Mucosa of gallbladder (tissue), 1 donor: Measurements from ENCODE around the gene SPACDR. TPM values are rescaled to one million over a fixed set of nuclear protein-coding genes. Genes with fewer than 3 reads are reported as not detected.

Experiments used
- DNase-seq: peaks from one replicate; pipeline ENCODE4 v3.0.0-alpha.2; 2020; ENCODE audit warnings: low spot score
- total RNA-seq: library from RNA; stranded (reverse); gene quantifications from one replicate; pipeline ENCODE4 v1.2.1, GENCODE V29; 2021
- donor health status: DM: no; HTN: no; CAD: no.

Gene SPACDR
- total RNA-seq, 1 donor from 2014 or later = 1.2 TPM

DNA sequence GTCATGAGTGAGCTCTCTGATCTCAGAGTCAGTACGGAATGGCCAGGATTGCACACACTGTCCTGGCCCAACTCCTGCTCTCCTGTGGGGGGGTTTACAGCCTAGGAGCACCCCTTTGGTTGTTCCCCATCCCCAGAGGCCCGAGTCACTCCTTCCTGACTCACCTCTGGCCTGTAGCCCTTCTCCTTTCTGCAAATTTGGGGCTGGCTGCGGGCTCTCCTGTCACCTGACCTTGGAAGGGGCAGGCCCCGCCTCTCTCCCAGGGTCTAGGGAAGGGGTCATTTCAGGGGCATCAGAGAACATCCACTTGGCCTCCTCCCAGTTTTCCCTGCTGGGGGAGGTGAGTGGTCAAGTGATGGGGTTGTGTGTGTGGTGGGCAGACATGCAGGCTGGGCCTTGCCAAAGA is 21.4 kb upstream of the SPACDR start:
- DNase-seq = no peak

DNA sequence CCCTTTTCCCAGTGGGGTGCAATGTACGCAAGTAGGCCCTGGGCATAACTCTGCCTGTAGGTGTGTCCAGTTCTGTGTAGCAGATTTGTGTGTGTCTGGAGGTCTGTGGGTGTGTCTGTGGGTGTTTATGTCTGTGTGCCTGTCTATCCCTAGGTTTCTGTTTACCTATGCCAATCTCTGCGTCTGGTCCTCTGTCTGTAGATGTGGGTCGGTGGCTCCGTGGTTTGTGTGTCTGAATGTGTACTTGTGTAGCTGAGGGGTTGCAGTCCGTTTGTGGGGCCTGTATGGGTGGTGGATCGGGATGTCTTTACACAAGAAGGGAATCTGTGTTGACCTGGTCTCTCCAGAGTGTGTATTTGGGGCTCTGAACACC is 20.6 kb upstream of the SPACDR start:
- no peak for DNase-seq

DNA sequence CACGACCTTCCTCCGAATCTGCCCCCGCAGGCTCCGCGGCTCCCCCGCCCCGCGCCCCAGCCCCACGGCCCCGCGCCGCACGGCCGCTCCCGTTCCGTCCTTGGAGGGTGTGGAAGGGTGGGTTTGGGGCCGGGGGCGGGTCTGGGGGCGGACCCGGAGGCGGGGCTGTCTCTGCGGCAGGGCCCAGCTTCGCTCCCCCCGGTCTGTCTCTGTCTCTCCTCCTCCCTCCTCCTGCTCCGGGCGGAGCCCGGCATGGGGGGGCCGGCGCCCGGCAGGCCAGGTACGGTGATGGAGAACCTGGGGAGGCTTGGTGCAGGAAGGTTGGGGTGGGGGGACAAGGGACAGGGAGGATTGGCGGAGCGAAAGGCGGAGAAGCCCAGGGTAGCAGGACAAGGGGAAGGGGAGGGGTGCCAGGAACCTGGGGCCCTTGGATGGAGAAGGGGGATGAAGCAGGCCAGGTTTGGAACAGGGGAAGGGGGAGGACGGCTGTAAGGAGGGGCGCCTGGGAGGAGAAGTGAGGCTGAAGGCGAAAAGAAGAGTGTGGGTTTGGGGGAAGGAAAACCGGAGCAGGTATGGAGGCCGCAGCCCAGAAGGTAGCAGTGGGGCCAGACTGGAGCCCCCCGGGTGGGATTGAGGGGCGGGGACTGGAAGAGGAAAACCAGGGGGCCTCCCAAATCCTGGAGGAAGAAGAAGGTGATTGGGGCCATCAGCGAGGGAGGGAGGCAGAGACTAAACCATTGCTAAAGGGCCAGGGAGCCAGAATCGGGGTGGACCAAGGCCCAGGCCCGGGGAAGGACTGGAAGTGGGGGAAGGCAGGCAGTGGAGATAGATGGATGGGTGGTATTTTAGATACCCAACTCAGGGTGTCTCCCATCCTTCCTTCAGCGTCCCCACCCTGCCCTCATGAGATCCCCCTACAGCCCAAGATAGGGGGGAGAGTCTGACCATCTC is 19.9 kb upstream of the SPACDR start, which contains the start of gene NYAP1:
NYAP1 (plus strand) TSS at position 206 of the 951 bp plus-strand sequence. CDS start 1,385 bp downstream, outside the sequence.
- DNase-seq = no peak

DNA sequence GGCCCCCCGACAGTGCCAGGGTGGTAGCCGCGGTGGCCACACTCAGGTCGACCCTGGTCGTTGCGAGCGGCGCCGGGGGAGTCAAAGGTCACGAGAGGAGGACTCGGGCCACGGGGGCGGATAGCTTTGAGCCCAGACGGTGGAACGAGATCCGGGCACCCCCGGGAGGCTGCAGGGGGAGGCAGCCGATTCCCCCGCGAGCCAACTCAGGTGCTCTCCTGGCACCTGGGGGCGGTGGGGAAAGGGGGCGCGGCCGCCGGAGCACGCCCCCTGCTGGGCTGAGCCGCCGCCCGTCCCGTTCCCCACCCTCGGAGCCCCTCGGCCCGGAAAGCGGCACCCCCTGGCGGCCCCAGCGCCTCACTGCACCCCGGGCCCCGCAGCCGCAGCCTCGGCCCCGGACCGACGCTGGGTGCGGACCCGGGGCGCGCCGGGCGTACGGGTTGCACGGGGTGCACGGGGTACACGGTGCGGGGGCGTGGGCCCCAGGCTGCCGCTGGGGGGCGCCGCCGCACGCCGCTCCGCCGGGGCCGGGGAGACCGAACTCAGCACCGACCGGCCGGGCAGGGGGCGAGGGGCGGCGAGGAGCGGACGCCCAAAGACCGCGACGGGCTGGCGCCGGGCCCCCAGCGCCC is 19.1 kb upstream of the SPACDR start:
- peak; percentile 58 for DNase-seq

DNA sequence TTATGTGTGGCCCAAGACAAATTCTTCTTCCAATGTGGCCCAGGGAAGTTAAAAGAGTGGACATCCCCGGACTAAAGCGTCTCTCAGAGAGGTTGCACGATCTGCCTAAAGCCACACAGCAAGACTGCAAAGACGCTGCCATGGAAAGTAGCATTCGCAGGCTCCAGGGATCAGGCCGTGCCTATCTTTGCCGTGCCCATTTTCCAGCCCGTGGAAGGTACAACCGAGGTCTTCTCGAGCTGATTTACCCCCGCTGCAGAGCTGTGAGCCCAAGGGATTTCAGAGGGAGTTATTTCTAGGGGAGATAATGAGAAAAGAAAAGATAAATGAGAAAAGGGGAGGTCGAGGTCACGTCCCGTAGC is 18.6 kb upstream of the SPACDR start:
- DNase-seq = no peak

DNA sequence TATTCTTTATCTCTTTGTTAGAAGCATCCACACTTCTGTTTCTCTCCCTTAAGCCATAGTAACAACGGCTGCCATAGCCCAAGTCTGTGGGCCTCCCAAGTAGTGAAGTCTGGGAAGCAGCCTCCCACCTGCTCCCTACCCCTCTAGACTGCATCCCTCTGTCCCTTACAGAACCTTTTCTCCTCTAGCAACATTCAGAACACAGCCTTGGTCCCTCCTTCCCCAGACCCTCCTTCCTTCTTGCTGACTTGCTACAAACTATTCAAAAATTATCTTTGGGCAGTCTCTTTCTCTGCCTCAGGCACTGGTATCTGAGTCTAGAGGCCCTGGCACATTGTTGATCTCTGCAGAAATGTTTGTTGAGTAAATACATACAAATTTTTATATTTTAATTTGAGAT is 17.4 kb upstream of the SPACDR start:
- no peak for DNase-seq

GRCh38 chr7:100478958-100479660 is 15.0 kb upstream of the SPACDR start, which contains the start of gene TSC22D4:
TSC22D4 (minus strand) TSS chr7:100479214; CDS start chr7:100478038, 1,176 bp downstream.
- peak; percentile 94 for DNase-seq

DNA sequence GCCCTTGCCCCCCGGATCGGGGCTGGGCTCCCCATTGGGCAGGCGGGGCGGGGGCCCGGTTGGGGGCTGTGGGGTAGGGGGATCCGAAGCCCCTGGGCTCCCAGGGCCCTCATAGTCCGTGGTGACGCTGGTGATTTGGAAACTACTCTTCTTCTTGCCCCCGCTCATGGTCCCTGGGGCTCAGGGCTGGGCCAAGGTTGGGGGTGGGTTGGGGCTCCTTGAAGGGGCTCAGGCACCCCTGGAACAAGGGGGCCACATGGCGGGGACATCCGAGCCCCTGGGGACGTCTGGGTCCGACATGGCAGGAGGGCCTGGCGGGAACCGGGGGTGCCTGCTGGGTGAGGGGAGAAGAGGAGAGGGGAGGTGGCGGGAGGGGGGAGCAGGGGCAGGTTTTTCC is 13.8 kb upstream of the SPACDR start:
- no peak for DNase-seq

GRCh38 chr7:100476903-100477870 is 13.1 kb upstream of the SPACDR start:
- DNase-seq = no peak

DNA sequence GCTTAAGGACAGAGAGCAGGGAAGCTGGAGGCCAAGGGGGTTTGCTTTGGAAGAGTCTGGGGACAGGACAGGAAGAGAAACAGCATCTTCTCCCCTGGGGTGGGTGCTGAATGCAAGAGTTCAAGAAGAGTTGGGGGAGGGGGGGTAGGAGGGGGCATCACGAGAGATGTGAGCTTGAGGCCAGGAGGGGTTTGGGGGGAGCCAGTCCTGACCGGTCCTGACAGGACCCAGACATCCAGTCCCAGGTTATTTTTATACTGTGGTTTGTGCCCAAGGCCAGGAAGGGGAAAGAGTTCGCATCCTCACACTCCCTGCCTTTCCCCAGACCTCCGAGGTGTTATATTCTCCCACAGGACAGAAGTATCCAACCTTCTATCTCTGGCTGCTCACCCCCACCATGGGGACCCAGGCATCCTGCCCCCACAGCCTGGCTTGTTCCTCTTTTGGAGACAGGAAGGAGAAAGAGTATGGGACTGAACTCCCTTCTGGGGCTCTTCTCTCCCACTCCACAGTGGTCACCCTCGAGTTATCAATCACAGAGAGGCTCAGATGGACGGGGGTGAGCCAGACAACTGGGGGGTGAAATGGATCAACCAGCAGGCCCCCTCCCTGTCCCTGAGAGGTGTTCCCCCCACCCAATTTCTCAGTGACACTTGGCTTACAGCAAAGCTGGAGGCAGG is 12.2 kb upstream of the SPACDR start:
- no peak for DNase-seq

DNA sequence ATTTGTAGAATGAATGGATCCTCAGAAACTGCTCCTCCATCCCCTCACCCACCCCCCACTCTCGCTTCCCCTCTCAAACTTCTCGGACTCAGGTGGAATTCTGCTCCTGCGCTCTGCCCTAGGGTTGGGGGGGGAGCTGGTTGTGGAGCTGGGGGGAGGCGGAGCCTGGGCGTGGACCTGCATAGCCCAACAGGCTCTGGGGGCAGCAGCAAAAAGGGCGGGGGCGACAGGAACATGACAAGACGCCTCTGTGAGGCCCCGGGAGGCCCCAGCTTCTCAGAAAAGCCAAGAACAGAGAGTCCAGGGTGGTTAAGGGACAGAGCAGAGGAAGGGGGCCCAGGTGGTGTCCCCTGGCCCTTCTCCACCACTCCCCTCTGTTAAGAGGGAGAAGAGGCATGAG is 11.5 kb upstream of the SPACDR start:
- DNase-seq = no peak

DNA sequence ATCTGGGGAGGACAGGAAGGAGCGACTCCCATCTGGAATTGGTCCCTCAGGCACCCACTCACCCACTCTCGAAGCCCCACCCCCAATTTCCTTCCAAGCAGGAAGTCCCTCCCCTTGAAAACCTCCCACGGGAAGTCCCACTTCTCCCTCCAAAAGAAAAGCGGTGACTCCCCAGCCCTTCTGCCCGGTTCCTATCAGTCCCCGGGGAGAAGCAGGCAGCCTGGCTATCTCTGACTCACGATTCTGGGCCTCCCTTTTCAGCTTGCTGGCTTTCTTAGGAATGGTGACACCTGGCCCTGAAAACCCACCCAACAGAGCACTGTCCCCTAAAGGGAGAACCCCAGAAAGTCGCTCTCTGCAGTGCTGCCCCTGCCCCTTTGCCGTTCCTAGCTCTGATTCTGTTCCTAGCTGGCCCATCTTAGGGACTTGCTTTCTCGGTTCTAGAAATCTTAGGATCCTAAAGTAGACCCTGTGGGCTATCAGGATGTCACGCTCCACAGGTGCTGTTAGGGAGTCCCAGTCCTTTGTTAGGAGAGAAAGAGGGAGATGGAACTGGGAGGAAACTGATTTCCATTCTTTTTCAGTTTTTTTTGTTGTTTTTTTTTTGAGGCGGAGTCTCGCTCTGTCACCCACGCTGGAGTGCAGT is 8.9 kb upstream of the SPACDR start:
- DNase-seq = no peak

DNA sequence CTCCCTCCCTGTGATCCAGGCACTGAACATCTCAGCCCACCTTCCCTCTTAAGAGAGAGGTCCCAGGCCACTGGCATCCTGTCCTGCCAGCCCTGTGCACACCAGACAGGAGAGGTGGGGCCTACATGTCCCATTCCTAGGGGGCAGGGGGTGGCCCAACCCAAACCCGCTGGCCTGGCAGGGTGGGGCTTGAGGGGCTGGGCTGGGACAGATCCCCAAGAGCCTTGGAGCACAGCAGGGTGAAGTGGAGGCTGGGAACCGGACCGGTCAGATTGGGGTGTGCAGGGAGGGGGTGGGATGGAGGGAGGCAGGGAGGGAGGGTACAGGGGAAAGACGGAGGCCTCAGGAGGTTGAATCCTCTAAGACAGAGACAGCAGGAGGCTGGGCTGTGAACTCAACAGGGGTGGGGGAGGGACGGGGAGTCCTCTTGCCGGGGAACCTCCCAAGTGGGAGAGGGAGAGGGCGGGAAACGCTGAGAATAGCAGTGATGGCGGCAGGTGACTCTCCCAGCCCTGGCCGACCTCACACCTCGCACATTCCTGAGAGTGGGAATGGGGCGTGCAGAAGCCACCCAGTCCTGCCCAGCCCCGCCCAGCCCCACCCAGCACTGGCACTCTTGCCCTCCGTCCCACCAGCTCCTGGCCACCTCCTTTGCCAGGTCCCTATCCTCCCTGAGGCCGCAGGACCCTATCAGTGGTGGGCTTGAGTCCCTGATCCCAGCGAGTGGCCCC is 8.2 kb upstream of the SPACDR start:
- no peak for DNase-seq

- DNase-seq = no peak
Observed at GRCh38 chr7:100471021-100471420, 7.0 kb upstream of the SPACDR start.

DNA sequence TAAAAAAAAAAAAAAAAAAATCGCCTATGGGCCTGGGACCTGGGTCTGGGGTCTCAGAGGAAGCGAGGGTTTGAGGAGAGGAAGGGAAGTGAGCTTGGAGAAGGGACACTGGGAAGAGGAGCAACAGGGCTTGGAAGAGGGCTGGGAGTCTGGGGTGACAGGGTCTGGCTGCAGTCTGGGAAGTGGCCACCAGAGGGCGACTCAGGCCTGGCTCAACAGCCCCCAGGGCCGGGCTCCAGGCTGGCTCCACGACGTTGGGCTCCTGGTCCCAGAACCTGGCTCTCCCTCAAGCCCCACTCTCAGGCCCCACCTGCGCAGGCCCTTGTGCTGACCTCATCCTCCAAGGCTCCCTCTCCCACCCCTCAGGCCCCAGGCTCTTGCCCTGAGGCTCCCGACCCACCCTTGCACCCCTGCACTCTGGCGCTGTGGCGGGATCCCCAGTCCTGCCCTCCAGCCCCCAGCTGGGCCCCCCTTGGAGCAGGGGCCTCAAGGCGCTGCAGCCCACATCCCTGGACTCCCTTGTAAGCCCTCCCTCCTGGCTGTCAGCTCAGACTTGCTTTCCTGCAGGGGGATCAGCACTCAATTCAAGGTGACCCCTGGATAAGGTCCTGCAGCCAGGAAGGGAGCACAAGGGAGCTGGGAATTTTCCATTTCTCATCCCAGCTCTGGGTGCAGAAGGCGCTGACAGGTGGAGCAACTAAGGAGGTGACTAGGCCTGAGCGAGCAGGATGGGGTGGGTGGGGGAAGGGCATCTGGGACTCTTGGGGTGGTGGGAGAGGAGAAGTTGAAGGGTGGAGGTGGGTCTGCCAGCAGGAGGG is 5.4 kb upstream of the SPACDR start:
- peak; percentile 86 for DNase-seq

DNA sequence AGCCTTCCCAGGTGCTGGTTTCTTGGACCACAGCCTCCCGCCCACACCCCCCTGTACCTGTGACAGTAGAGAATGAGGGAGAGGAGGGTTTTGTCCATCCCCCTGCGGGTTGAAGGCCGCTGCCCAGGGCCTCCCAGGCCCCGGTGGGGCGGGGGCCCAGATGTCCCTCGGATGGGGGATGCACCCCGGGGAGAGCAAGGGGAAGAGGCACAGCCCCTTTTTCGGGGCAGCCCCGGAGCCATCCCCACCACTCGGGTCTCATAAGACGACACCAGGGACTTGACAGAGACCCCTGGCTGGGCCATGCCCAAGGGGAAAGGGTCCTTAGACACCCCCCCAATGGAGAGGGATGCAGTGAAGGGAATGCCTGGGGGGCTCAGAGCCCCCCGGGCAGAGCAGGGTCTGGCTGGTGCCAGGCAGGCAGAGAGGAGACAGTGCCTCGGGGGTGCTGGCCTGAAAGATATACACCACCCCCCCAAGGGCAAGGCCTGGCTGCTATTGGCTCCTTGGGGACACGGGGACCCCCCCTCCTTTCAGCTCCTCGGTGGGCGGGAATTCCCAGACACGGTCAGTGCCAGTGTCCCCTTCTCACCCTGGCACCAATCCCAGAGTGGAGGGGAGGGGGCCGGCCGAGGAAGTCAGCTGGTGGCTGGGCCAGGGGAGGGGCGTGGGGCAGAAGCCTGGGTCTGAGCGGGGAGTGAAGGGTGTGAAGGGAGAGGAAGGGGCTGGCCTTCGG is 3.7 kb upstream of the SPACDR start:
- no peak for DNase-seq

DNA sequence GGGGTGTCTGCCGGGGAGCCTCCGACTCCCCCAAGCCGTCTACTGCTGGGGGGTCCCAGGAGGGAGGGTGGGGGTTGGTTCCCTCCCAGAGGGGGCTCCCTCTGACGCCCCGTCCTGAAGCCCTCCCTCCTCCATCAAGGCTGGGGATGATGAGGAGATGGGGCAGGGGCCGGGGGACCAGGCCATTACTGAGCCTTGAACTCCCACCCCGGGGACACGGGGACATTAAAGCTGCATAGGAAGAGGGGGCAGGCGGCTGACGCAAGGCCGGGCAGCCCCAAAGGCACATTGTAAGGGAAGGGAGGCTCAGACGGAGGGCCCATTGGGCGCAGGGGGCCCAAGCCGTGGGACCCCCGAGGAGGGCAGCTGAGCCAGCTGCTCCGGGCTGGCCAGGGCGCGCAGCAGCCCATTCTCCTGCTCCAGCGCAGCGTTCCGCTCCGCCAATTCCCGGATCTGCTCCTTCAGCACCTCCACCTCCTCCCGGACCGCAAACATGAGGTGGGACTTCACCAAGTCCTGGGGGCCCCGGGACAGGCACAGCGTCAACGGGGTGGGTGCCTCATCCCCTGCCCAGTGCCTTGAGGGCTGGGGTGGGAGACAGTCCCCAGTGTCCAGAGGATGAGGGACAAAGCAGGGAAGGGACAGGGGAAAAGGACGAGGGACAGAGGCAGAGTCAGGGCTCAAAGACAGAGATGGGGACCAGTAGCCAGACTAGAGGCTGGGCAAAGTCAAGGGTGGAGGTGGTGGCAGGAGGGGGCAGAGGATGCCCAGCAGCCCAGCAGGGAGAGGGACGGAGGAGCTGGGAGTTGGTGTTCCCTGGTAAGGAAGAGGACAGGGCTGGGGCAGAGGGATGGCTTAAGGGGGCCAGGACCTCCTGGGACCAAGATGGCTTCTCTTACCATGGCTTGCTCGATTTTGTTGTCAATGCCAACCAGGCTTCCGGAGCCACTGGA is 2.9 kb upstream of the SPACDR start:
- DNase-seq = no peak
